Measurements from ENCODE around the gene CMTM4.

- TF ChIP-seq EZH2 (IDR thresholded peaks at IDR 0.05) (no peak), POLR2AphosphoS5 (IDR thresholded peaks at IDR 0.05; ENCODE audit: borderline replicate concordance, low read depth, low read length) (no peak)
Measured at GRCh38 chr16:66693149-66693548, 3.4 kb downstream of the CMTM4 start.

Measured in SK-N-MC (cell line).